ENCODE measurements around the gene DUS3L.

- no peak for TF ChIP-seq CTCF (IDR thresholded peaks at IDR 0.05; ENCODE audit: low read depth, low read length)
- no peak for TF ChIP-seq EZH2phosphoT487 (IDR thresholded peaks at IDR 0.05; ENCODE audit: low read depth)
Measured at GRCh38 chr19:5765220-5765619, 25.7 kb downstream of the DUS3L start.

All from OCI-LY3 (cell line).